Measurements from ENCODE around the gene SYT9. TPM values are rescaled to one million over a fixed set of nuclear protein-coding genes. Genes with fewer than 3 reads are reported as not detected.

Gene SYT9, protein sequence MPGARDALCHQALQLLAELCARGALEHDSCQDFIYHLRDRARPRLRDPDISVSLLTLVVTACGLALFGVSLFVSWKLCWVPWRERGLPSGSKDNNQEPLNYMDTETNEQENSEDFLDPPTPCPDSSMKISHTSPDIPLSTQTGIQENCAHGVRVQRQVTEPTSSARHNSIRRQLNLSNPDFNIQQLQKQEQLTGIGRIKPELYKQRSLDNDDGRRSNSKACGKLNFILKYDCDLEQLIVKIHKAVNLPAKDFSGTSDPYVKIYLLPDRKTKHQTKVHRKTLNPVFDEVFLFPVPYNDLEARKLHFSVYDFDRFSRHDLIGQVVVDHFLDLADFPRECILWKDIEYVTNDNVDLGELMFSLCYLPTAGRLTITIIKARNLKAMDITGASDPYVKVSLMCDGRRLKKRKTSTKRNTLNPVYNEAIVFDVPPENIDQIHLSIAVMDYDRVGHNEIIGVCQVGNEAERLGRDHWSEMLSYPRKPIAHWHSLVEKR
- 0.17 and 0.33 TPM in 2 replicates for total RNA-seq

DNA sequence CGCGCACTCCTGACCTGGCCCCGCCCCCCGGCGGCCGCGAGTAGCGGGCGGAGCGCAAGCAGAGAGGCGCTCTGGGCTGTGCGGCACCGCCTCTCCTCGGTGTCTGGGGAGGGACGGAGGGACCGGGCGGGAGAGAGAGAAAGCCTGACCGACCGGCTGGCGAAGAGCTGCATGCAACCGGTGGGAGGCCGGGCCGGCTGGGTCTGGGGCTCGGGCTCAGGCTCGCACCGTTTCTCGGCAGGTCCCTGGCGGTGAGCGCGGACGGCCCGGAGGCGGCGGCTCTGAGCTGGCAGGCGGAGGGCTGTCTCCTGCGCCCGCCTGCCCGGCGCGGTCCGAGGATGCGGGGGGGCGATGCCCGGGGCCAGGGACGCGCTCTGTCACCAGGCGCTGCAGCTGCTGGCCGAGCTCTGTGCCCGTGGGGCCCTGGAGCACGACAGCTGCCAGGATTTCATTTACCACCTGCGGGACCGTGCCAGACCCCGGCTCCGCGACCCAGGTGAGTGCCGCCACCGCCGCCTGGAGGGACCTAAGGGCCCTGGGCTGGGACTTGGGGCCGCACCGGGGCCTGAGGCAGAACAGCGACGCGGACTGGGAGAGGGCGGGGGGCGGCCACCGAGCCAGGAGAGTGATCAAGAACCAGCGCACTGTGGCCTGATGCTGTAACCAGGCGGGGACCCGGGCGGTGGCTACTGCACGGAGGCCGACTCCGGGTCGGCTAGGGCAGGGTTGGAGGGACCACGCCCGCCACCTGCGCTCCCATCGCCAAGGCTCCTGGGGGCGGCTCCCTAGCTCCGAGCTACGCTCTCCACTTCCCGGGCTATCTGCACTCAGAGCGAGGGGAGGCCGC lies at the start of gene SYT9:
TSS of gene SYT9 (plus strand) at position 69 of the 847 bp plus-strand sequence. CDS start at position 352, 283 bp downstream.

GRCh38 chr11:7485186-7486097 lies 233.7 kb downstream of the SYT9 start, which contains the start of gene OLFML1:
Gene OLFML1 (plus strand): TSS chr11:7485506. CDS start chr11:7485876, 370 bp downstream.

DNA sequence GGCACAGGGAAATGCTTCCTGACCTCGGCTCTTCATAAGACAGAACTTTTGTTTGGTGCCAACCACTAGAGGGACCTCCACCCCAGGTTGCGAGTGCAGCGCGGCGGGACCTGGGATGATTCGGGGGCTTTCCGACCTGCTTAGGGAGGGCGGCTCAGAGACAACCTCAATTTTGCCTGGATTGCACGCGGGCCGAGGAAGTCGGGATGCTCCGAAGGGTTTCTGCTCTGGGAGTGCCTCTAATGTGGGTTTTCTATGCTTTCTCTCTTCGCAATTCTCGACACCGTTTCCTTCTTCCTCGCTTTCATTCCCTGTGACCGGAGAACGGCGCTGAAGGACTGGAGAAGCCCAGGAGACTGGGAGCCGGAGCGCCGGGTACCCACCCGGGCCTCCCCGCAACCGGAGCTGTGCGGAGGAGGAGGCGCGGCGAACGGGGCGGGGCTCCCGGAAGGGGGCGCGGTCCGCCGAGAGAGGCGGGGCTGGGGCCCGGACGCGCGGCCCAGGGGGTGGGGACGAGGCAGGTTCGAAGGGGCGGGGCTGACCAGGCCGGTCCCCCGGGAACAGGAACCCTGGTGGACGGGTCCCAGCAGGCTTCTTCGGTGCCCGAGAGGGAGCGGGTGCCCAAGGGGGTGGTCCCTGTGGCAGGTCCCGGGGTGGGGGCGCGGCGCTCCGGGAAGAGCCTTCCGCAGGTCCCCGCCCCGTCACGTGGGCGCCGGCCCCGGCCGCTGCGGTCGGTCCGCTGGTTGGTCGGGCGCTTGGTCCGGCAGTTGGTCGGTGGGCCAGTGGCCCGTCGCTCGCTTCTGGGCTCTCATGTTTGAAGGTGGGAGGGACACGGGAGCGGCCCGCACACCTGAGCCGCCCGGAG lies 261.8 kb downstream of the SYT9 start, which contains the start of gene PPFIBP2:
TSS of gene PPFIBP2 (plus strand) at position 766 of the 865 bp plus-strand sequence. CDS start 35,477 bp downstream, outside the sequence.

Other genes with a start within 250 kb of the SYT9 start
- gene ZNF214, start 231.6 kb upstream of the SYT9 start, total RNA-seq = under 0.01 and 0.26 TPM in 2 replicates
- not detected in 2 replicates for gene NLRP14, start 231.4 kb upstream of the SYT9 start, total RNA-seq
- not detected in 2 replicates for gene RBMXL2, start 162.9 kb upstream of the SYT9 start, total RNA-seq
- 0.09 TPM in 1 of 2 replicates, not detected in the other for gene OLFML1, start 233.6 kb downstream of the SYT9 start, total RNA-seq

All from dermis lymphatic vessel endothelial cell (primary cell).